ENCODE measurements around the gene SECISBP2L.

Gene SECISBP2L

DNA sequence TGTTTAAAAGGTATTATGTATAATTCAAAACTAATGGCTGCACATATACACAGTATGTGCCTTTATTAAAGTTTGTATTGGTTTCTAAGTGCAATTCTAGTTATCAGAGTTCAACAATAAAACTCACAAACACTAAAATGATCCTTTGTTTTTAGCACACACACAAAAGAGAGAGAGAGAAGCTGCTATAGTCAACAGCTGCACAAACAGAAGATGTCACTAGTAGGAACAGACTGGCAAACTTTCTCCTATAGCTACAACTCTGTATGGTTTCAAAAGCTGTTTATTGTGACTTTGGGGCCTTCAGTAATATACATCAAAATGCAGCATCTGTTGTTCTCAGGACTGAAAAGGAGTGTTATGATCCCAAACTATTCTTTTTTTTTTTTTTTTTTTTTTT lies 6.1 kb downstream of the SECISBP2L start:
- H3K27ac ChIP-seq (ENCODE audit: low read depth, low read length) = no peak overlapping the region
- no peak overlapping the region for H3K4me3 ChIP-seq (ENCODE audit: low read length)
- H3K79me2 ChIP-seq (ENCODE audit: control insufficient read depth, low read length) = peaks cover 46% of the 10 kb centered on the region
- H4K20me1 ChIP-seq (ENCODE audit: control insufficient read depth, insufficient read depth, low read depth, low read length) = no peaks in the 10 kb centered on the region
- H3K4me2 ChIP-seq (ENCODE audit: low read length) = no peak overlapping the region
- H3K27me3 ChIP-seq (ENCODE audit: control insufficient read depth, low read length) = no peaks in the 10 kb centered on the region
- H3K9me3 ChIP-seq (ENCODE audit: control insufficient read depth, insufficient read depth, low read length) = no peaks in the 10 kb centered on the region
- no peaks in the 10 kb centered on the region for H3K9me2 ChIP-seq (replicated peaks; ENCODE audit: control insufficient read depth, low read length)
- peaks cover under 1% of the 10 kb centered on the region; the same call in 1 of the 2 replicates for H3F3A ChIP-seq (ENCODE audit: control insufficient read depth, insufficient read depth)
- 0 out of 2 replicates have a peak, but pooled peaks cover 4% of the 10 kb centered on the region for H3K36me3 ChIP-seq (ENCODE audit: control insufficient read depth, low read length)
- TF ChIP-seq EZH2phosphoT487 (IDR thresholded peaks at IDR 0.05; ENCODE audit: borderline replicate concordance, low read length) = no peak
- TF ChIP-seq, protein P1, sequence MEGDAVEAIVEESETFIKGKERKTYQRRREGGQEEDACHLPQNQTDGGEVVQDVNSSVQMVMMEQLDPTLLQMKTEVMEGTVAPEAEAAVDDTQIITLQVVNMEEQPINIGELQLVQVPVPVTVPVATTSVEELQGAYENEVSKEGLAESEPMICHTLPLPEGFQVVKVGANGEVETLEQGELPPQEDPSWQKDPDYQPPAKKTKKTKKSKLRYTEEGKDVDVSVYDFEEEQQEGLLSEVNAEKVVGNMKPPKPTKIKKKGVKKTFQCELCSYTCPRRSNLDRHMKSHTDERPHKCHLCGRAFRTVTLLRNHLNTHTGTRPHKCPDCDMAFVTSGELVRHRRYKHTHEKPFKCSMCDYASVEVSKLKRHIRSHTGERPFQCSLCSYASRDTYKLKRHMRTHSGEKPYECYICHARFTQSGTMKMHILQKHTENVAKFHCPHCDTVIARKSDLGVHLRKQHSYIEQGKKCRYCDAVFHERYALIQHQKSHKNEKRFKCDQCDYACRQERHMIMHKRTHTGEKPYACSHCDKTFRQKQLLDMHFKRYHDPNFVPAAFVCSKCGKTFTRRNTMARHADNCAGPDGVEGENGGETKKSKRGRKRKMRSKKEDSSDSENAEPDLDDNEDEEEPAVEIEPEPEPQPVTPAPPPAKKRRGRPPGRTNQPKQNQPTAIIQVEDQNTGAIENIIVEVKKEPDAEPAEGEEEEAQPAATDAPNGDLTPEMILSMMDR (IDR thresholded peaks at IDR 0.05; ENCODE audit: low read depth, low read length, poor library complexity, severe bottlenecking) = no peak
- H3K4me1 ChIP-seq (ENCODE audit: control insufficient read depth, low read length) = peaks cover 11% of the 10 kb centered on the region

DNA sequence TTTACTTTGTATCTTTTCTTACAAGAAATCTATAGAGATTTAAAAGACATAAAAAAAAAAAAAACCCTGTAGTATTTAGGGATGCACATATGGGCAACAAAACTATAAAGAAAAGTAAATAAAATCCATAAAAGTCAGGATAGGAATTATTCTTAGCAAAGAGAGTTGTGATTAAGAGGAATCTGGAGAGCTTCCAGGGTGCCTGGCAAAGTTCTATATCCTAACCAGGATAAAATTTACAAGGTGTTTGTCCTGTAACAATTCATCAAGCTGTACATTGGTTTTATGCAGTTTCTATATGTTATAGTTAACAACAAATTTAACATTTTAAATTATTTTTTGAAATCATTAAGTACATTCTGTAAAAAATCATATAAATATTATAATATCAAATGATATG lies 7.9 kb downstream of the SECISBP2L start:
- Histone ChIP-seq H3K79me2 (ENCODE audit: control insufficient read depth, low read length) (peaks cover 29% of the 10 kb centered on the region), H3K27me3 (ENCODE audit: control insufficient read depth, low read length) (no peaks in the 10 kb centered on the region), H3K9me3 (ENCODE audit: control insufficient read depth, insufficient read depth, low read length) (no peaks in the 10 kb centered on the region), H3K27ac (ENCODE audit: low read depth, low read length) (no peak overlapping the region), H3K36me3 (ENCODE audit: control insufficient read depth, low read length) (0 out of 2 replicates have a peak, but pooled peaks cover 4% of the 10 kb centered on the region), H3K4me3 (ENCODE audit: low read length) (no peak overlapping the region), H4K20me1 (ENCODE audit: control insufficient read depth, insufficient read depth, low read depth, low read length) (no peaks in the 10 kb centered on the region), H3K4me1 (ENCODE audit: control insufficient read depth, low read length) (no peaks in the 10 kb centered on the region), H3K9me2 (replicated peaks; ENCODE audit: control insufficient read depth, low read length) (no peaks in the 10 kb centered on the region), H3K4me2 (ENCODE audit: low read length) (no peak overlapping the region), H3F3A (ENCODE audit: control insufficient read depth, insufficient read depth) (no peaks in the 10 kb centered on the region)
- TF ChIP-seq, protein P1 (IDR thresholded peaks at IDR 0.05; ENCODE audit: low read depth, low read length, poor library complexity, severe bottlenecking) = no peak
- TF ChIP-seq EZH2phosphoT487 (IDR thresholded peaks at IDR 0.05; ENCODE audit: borderline replicate concordance, low read length) = no peak

DNA sequence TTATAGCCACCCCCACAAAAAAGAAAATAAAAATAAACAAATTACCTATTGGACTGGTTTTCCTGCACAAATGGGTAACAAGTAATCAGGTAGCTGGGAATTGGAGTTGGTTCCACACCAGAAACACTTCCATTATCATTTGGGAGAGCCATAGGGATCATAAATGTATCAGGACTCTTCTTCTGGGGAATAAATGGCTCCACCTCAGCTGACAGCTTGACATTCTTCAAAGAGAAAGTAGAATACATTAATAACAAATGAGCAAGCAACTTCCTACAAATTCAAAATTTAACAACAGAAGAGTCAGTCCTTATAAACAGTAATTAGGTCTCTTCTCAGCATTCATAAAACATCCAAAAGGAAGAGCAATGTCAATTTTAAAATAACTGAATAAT lies 8.7 kb downstream of the SECISBP2L start:
- H3K27me3 ChIP-seq (ENCODE audit: control insufficient read depth, low read length) = no peaks in the 10 kb centered on the region
- H3K27ac ChIP-seq (ENCODE audit: low read depth, low read length) = no peak overlapping the region
- H3F3A ChIP-seq (ENCODE audit: control insufficient read depth, insufficient read depth) = no peaks in the 10 kb centered on the region
- H3K9me2 ChIP-seq (replicated peaks; ENCODE audit: control insufficient read depth, low read length) = no peaks in the 10 kb centered on the region
- no peaks in the 10 kb centered on the region for H3K4me1 ChIP-seq (ENCODE audit: control insufficient read depth, low read length)
- no peaks in the 10 kb centered on the region for H3K9me3 ChIP-seq (ENCODE audit: control insufficient read depth, insufficient read depth, low read length)
- no peaks in the 10 kb centered on the region for H4K20me1 ChIP-seq (ENCODE audit: control insufficient read depth, insufficient read depth, low read depth, low read length)
- TF ChIP-seq, protein P1 (IDR thresholded peaks at IDR 0.05; ENCODE audit: low read depth, low read length, poor library complexity, severe bottlenecking) = no peak
- no peak for TF ChIP-seq EZH2phosphoT487 (IDR thresholded peaks at IDR 0.05; ENCODE audit: borderline replicate concordance, low read length)
- peaks cover 27% of the 10 kb centered on the region for H3K79me2 ChIP-seq (ENCODE audit: control insufficient read depth, low read length)
- no peak overlapping the region for H3K4me3 ChIP-seq (ENCODE audit: low read length)
- 0 out of 2 replicates have a peak, but pooled peaks cover 4% of the 10 kb centered on the region for H3K36me3 ChIP-seq (ENCODE audit: control insufficient read depth, low read length)
- no peak overlapping the region for H3K4me2 ChIP-seq (ENCODE audit: low read length)
